DND-41 (cell line): ENCODE measurements around the gene ASXL2.

Experiments used
- CTCF ChIP-seq: IDR thresholded peaks from 2 replicates; pipeline ENCODE4 v1.5.1; 2012; ENCODE audit warnings: borderline replicate concordance, low read length, moderate library complexity, mild to moderate bottlenecking; ENCODE audit not compliant: poor library complexity, severe bottlenecking; ENCODE audit errors: extremely low read depth
- EZH2 ChIP-seq: IDR thresholded peaks from 3 replicates; pipeline ENCODE4 v1.6.1; 2012; ENCODE audit warnings: borderline replicate concordance, low read depth, mild to moderate bottlenecking, moderate library complexity, low read length, inconsistent platforms; ENCODE audit not compliant: severe bottlenecking

GRCh38 chr2:25692737-25693445 lies 185.4 kb downstream of the ASXL2 start:
- no peak for TF ChIP-seq CTCF
- no peak for TF ChIP-seq EZH2
